IgD-negative memory B cell (primary cell): ENCODE data around the gene HSF4. TPM values are rescaled to one million over a fixed set of nuclear protein-coding genes. Genes with fewer than 3 reads are reported as not detected.

Source experiments
- H3K27ac Mint-ChIP-seq, 3 donors: one replicate each; pipeline ENCODE4 v1.8.0; 2020 to 2022; ENCODE audit warnings: mild to moderate bottlenecking in 3 of 3, mixed read lengths in 3 of 3, moderate library complexity in 1 of 3
- H3K27me3 Mint-ChIP-seq: one replicate; pipeline ENCODE4 v1.8.0; 2021; ENCODE audit warnings: mixed read lengths
- H3K36me3 Mint-ChIP-seq: one replicate; pipeline ENCODE4 v1.8.0; 2020; ENCODE audit warnings: mild to moderate bottlenecking, mixed read lengths
- H3K4me1 Mint-ChIP-seq, 3 donors: one replicate each; pipeline ENCODE4 v1.8.0; 2020 to 2022; ENCODE audit warnings: mixed read lengths in 3 of 3, mild to moderate bottlenecking in 1 of 3
- H3K4me3 Mint-ChIP-seq, 4 donors: one replicate each; pipeline ENCODE4 v1.8.0; 2020 to 2022; ENCODE audit warnings: mild to moderate bottlenecking in 4 of 4, mixed read lengths in 4 of 4, moderate library complexity in 3 of 4
- H3K9me3 Mint-ChIP-seq, 3 donors: one replicate each; pipeline ENCODE4 v1.8.0; 2020 to 2021; ENCODE audit warnings: mixed read lengths in 3 of 3, mild to moderate bottlenecking in 1 of 3
- polyA plus RNA-seq: library from polyadenylated mRNA; unstranded; fragments of 300-500 nt; fragmentation: Illumina TruSeq; gene quantifications from one replicate; pipeline ENCODE4 v1.2.3, GENCODE V29; 2021

Gene HSF4
- polyA plus RNA-seq, 1 donor from 2014 or later, result not detected

GRCh38 chr16:67191995-67192681 is 27.6 kb downstream of the HSF4 start, which contains the start of gene E2F4:
Gene E2F4 (plus strand): TSS chr16:67192155. CDS start chr16:67192228, 73 bp downstream.
- Mint-ChIP-seq H3K27me3 (no peaks in the 10 kb centered on the region), H3K9me3 (no peaks in the 10 kb centered on the region), H3K27ac (peak within 1 kb of the TSS; percentile 37 to 88 (median 82)), H3K36me3 (peaks cover 6% of the 10 kb centered on the region), H3K4me3 (peak within 1 kb of the TSS; percentile 77 to 96 (median 90)), H3K4me1 (peaks cover 16 to 22% (median 19%) of the 10 kb centered on the region in 3 donors)

GRCh38 chr16:67192781-67193361 is 28.3 kb downstream of the HSF4 start:
- Mint-ChIP-seq H3K36me3 (peaks cover 6% of the 10 kb centered on the region), H3K4me3 (peak overlapping the region; percentile 77 to 96 (median 90)), H3K9me3 (no peaks in the 10 kb centered on the region), H3K4me1 (peaks cover 16 to 22% (median 19%) of the 10 kb centered on the region in 3 donors), H3K27ac (peak overlapping the region in 2 of 3 donors; percentile 12 to 53), H3K27me3 (no peaks in the 10 kb centered on the region)

GRCh38 chr16:67193536-67193935 is 29.0 kb downstream of the HSF4 start:
- Mint-ChIP-seq H3K27me3 (no peaks in the 10 kb centered on the region), H3K4me3 (peak overlapping the region; percentile 60 to 96 (median 81)), H3K36me3 (peaks cover 6% of the 10 kb centered on the region), H3K27ac (peak overlapping the region; percentile 12 to 46 (median 31)), H3K4me1 (peaks cover 16 to 23% (median 22%) of the 10 kb centered on the region in 3 donors), H3K9me3 (no peaks in the 10 kb centered on the region)

DNA sequence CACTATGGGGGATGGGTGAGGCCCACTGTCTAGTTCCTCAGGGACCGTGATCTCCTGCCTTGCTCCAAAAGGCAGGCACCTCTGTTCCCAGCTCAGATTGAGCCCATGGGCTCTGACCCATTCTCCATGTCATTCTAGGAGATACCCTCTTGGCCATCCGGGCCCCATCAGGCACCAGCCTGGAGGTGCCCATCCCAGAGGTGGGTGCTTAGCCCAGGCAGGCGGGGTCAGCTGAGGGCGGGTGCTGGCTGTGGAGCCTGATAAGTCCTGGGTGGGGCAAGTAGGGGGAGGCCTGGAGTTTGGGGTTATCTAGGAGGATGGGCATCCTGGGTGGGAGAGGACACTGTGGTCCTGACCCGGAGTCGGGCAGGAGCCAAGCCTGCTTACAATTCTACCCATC is 29.7 kb downstream of the HSF4 start:
- Mint-ChIP-seq H3K9me3 (no peaks in the 10 kb centered on the region), H3K27ac (peak overlapping the region in 1 of 3 donors; percentile 57), H3K36me3 (peaks cover 6% of the 10 kb centered on the region)

GRCh38 chr16:67195676-67196075 is 31.1 kb downstream of the HSF4 start:
- H3K27me3 Mint-ChIP-seq, result no peaks in the 10 kb centered on the region
- peaks cover 16 to 23% (median 22%) of the 10 kb centered on the region in 3 donors for H3K4me1 Mint-ChIP-seq
- peak overlapping the region in 1 of 4 donors; percentile 77 for H3K4me3 Mint-ChIP-seq
- peak overlapping the region in 1 of 3 donors; percentile 28 for H3K27ac Mint-ChIP-seq
- peaks cover 8% of the 10 kb centered on the region for H3K36me3 Mint-ChIP-seq
- no peaks in the 10 kb centered on the region for H3K9me3 Mint-ChIP-seq

More for the DNA sequence above, 29.7 kb downstream of the HSF4 start:
- peaks cover 16 to 23% (median 22%) of the 10 kb centered on the region in 3 donors for H3K4me1 Mint-ChIP-seq
- no peaks in the 10 kb centered on the region for H3K27me3 Mint-ChIP-seq
- H3K4me3 Mint-ChIP-seq, result peak overlapping the region in 2 of 4 donors; percentile 77 to 84

DNA sequence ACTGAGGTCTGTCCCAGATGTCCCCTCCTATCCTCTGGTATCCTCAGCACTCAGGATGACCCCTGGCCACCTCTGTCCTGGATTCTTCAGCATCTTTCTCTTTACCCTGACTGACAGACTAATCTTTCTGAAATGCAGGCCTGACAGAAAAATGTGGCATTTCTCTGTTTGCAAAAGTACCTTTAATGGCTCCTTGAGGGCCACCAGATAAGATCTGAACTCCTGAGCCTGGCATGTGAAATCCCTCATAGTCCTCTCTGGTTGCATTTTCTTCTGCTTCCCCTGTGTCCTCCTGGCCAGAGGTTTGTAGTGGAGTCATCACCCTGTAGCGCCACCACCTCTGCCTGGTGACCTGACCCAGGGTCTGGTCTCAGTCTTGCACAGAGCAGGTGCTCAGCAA is 32.3 kb downstream of the HSF4 start:
- Mint-ChIP-seq H3K4me3 (peak overlapping the region in 1 of 4 donors; percentile 77), H3K9me3 (no peaks in the 10 kb centered on the region)

GRCh38 chr16:67197704-67198103 is 33.2 kb downstream of the HSF4 start:
- Mint-ChIP-seq H3K27ac (peak overlapping the region in 2 of 3 donors; percentile 67 to 74), H3K27me3 (no peaks in the 10 kb centered on the region)

More for the DNA sequence above, 32.3 kb downstream of the HSF4 start:
- no peaks in the 10 kb centered on the region for H3K27me3 Mint-ChIP-seq
- peaks cover 8% of the 10 kb centered on the region for H3K36me3 Mint-ChIP-seq
- peak overlapping the region in 1 of 3 donors; percentile 16 for H3K27ac Mint-ChIP-seq
- peaks cover 12 to 16% (median 16%) of the 10 kb centered on the region in 3 donors for H3K4me1 Mint-ChIP-seq

DNA sequence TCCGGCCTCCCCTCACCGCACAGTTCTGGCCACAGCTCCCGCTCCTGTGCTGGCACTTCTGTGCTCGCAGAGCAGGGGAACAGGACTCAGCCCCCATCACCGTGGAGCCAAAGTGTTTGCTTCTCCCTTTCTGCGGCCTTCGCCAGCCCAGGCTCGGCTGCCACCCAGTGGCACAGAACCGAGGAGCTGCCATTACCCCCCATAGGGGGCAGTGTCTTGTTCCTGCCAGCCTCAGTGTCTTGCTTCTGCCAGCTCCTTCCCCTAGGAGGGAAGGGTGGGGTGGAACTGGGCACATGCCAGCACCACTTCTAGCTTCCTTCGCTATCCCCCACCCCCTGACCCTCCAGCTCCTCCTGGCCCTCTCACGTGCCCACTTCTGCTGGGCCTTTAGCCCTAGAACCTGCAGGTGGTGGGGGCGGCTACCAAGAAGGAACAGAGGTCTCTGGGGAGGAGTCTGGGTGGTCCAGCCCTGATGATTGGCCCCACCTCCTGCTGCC is 33.7 kb downstream of the HSF4 start:
- Mint-ChIP-seq H3K36me3 (peaks cover 8% of the 10 kb centered on the region), H3K27me3 (no peaks in the 10 kb centered on the region), H3K4me1 (peaks cover 6 to 11% (median 11%) of the 10 kb centered on the region in 3 donors), H3K27ac (peak overlapping the region; percentile 46 to 74 (median 67)), H3K4me3 (peak overlapping the region in 2 of 4 donors; percentile 37 to 78), H3K9me3 (no peaks in the 10 kb centered on the region)

More at GRCh38 chr16:67197704-67198103, 33.2 kb downstream of the HSF4 start:
- Mint-ChIP-seq H3K4me1 (peaks cover 9 to 14% (median 14%) of the 10 kb centered on the region in 3 donors), H3K4me3 (no peak overlapping the region), H3K9me3 (no peaks in the 10 kb centered on the region), H3K36me3 (peaks cover 8% of the 10 kb centered on the region)

- Mint-ChIP-seq H3K9me3 (no peaks in the 10 kb centered on the region), H3K36me3 (peaks cover 8% of the 10 kb centered on the region), H3K4me1 (peaks cover 2 to 11% (median 3%) of the 10 kb centered on the region in 3 donors), H3K27ac (peak within 1 kb of the TSS; percentile 67 to 76 (median 74)), H3K27me3 (no peaks in the 10 kb centered on the region), H3K4me3 (peak within 1 kb of the TSS; percentile 25 to 78 (median 50))
These were observed 34.7 kb downstream of the HSF4 start, which contains the start of gene ELMO3 for GRCh38 chr16:67199011-67199807. Gene ELMO3 (plus strand): TSS chr16:67199131. CDS start chr16:67199327, 196 bp downstream.

DNA sequence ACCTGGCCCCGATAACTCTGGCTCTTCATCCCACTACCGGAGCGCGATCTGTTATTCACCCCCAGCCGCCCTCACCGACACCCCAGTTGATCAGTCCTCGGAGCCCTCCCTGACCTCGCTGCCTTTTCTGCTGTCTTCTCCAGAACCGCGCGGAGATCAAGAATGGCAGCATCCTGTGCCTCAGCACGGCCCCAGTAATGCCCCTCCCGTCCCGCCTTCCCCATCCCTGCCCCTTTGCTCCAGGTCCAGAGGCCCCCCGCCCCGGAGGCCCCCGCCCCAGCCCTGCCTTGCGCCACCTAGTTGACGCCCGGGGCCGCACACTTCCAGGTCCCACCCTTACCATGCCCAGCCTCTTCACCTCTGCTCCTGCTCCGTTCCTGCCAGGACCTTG is 35.3 kb downstream of the HSF4 start:
- H3K36me3 Mint-ChIP-seq, result peaks cover 8% of the 10 kb centered on the region
- peak overlapping the region in 2 of 4 donors; percentile 25 to 63 for H3K4me3 Mint-ChIP-seq
- no peaks in the 10 kb centered on the region for H3K27me3 Mint-ChIP-seq

DNA sequence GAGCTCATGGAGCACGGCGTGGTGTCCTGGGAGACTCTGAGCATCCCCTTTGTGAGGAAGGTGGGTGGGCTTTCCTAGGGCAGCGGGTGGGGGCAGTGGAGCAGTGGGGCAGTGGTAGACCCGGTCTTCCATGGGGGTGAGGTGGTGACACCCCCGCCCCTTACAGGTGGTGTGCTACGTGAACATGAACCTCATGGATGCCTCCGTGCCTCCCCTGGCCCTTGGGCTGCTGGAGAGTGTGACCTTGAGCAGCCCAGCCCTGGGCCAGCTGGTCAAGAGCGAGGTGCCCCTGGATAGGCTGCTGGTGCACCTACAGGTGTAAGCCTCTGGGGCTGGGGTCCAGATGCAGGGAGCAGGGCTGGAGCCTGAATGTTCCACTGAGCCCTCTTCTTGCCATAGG is 35.9 kb downstream of the HSF4 start:
- Mint-ChIP-seq H3K4me3 (peak overlapping the region in 1 of 4 donors; percentile 17), H3K9me3 (no peaks in the 10 kb centered on the region), H3K27me3 (no peaks in the 10 kb centered on the region), H3K4me1 (peaks cover 2 to 11% (median 3%) of the 10 kb centered on the region in 3 donors), H3K36me3 (peaks cover 8% of the 10 kb centered on the region), H3K27ac (no peak overlapping the region)

More for the DNA sequence above, 35.3 kb downstream of the HSF4 start:
- Mint-ChIP-seq H3K4me1 (peaks cover 2 to 11% (median 3%) of the 10 kb centered on the region in 3 donors), H3K27ac (peak overlapping the region in 1 of 3 donors; percentile 76), H3K9me3 (no peaks in the 10 kb centered on the region)

DNA sequence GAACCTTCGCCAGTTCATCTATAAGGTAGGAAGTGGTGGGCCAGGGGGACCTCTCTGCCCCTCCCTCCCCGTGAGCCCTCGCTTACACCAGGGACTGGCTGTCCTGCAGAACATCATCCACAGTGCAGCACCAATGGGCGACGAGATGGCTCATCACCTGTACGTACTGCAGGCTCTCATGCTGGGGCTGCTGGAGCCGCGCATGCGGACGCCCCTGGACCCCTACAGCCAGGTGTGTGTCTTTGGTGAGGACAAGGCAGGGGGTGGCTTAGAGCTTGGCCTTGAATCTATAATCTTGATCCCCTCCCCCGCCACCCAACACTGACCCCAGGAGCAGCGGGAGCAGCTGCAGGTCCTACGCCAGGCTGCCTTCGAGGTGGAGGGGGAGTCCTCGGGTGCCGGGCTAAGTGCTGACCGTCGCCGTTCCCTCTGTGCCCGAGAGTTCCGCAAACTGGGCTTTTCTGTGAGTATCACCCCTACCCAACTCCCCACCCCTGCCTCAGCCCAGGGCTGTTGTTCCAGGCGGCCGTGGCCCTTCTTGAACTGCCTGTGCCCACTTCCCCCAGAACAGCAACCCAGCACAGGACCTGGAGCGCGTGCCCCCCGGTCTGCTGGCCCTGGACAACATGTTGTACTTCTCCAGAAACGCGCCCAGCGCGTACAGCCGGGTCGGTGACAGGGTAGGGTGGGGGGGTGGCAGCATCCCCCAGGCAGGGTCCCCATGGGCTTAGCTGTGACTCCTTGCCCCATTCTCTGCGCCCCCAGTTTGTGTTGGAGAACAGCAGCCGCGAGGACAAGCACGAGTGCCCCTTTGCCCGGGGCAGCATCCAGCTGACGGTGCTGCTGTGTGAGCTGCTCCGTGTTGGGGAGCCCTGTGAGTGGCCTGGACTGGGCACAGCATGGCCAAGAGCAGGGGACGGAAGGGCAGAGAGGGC is 37.1 kb downstream of the HSF4 start:
- Mint-ChIP-seq H3K4me3 (no peak overlapping the region), H3K27ac (no peak overlapping the region), H3K36me3 (peaks cover 2% of the 10 kb centered on the region), H3K4me1 (peaks cover 0 to 7% (median 0%) of the 10 kb centered on the region in 3 donors), H3K9me3 (no peaks in the 10 kb centered on the region), H3K27me3 (no peaks in the 10 kb centered on the region)

GRCh38 chr16:67202426-67202825 is 37.9 kb downstream of the HSF4 start:
- Mint-ChIP-seq H3K4me1 (peaks cover 0 to 4% (median 0%) of the 10 kb centered on the region in 3 donors), H3K27me3 (no peaks in the 10 kb centered on the region), H3K4me3 (no peak overlapping the region), H3K36me3 (peaks cover 2% of the 10 kb centered on the region), H3K9me3 (no peaks in the 10 kb centered on the region), H3K27ac (no peak overlapping the region)
